ENCODE data around the gene QRFP. TPM values are rescaled to one million over a fixed set of nuclear protein-coding genes. Genes with fewer than 3 reads are reported as not detected.

The QRFP gene
- polyA plus RNA-seq, 1 donor, result 0.36 TPM

GRCh38 chr9:130939405-130940026 is 42.9 kb upstream of the QRFP start:
- no peak for DNase-seq
- Histone ChIP-seq H3K4me1 (ENCODE audit: control insufficient read depth, insufficient read depth, low read length) (peaks cover 7% of the 10 kb centered on the region), H3K27ac (ENCODE audit: low read length) (no peak overlapping the region), H3K9me3 (ENCODE audit: control insufficient read depth, low read depth, low read length) (peaks cover 3% of the 10 kb centered on the region), H3K4me3 (ENCODE audit: low read length) (no peak overlapping the region), H3K36me3 (ENCODE audit: control insufficient read depth, insufficient read depth, low read length) (no peaks in the 10 kb centered on the region), H3K27me3 (ENCODE audit: control insufficient read depth, insufficient read depth, low read length) (peaks cover 80% of the 10 kb centered on the region)
- WGBS (ENCODE audit: insufficient coverage, low lambda C conversion rate), result no CpG with 5 or more reads among the region's 75 CpGs

GRCh38 chr9:130938652-130939404 is 42.2 kb upstream of the QRFP start, which contains the start of gene FIBCD1:
FIBCD1 (minus strand) TSS chr9:130939247; CDS start chr9:130938607, 640 bp downstream.
- WGBS (ENCODE audit: insufficient coverage, low lambda C conversion rate), result no CpG with 5 or more reads among the region's 98 CpGs
- Histone ChIP-seq H3K27me3 (ENCODE audit: control insufficient read depth, insufficient read depth, low read length) (peaks cover 84% of the 10 kb centered on the region), H3K4me3 (ENCODE audit: low read length) (peak within 1 kb of the TSS; percentile 33)

DNA sequence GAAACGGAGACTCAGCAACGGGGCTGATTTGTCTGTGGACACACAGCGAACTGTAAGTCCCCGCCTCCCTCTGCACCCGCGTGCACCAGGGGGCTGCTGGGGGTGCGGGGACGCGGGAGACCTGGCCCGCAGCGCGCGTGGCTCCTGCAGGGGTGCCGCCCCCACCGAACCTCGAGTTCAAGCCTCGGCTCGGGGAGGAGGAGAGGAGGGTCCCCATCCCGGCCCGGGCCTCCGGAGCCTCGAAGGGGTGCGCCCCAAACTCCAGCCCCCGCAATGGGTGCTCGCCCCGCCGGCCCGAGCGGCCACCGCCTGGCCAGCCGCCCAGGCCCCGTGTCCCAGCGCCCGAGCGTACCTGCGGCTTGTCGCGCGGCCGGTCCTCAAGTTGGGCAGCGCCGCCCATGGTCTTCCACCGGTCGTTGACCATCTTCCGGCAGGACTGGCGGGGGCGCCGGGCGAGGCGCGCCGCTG is 41.6 kb upstream of the QRFP start:
- DNase-seq, result no peak
- no peak overlapping the region for H3K4me3 ChIP-seq (ENCODE audit: low read length)
- H3K9me3 ChIP-seq (ENCODE audit: control insufficient read depth, low read depth, low read length), result peaks cover 3% of the 10 kb centered on the region
- H3K36me3 ChIP-seq (ENCODE audit: control insufficient read depth, insufficient read depth, low read length), result no peaks in the 10 kb centered on the region
- WGBS (ENCODE audit: insufficient coverage, low lambda C conversion rate), result no CpG with 5 or more reads among the region's 52 CpGs
- H3K27me3 ChIP-seq (ENCODE audit: control insufficient read depth, insufficient read depth, low read length), result peaks cover 85% of the 10 kb centered on the region
- no peak overlapping the region for H3K27ac ChIP-seq (ENCODE audit: low read length)
- peaks cover 9% of the 10 kb centered on the region for H3K4me1 ChIP-seq (ENCODE audit: control insufficient read depth, insufficient read depth, low read length)

More at GRCh38 chr9:130938652-130939404, 42.2 kb upstream of the QRFP start, which contains the start of gene FIBCD1:
- Histone ChIP-seq H3K4me1 (ENCODE audit: control insufficient read depth, insufficient read depth, low read length) (peaks cover 7% of the 10 kb centered on the region), H3K9me3 (ENCODE audit: control insufficient read depth, low read depth, low read length) (peaks cover 3% of the 10 kb centered on the region), H3K27ac (ENCODE audit: low read length) (no peak within 1 kb of the TSS), H3K36me3 (ENCODE audit: control insufficient read depth, insufficient read depth, low read length) (no peaks in the 10 kb centered on the region)
- DNase-seq, result peak in 1 of 2 donors; percentile 53

- H3K4me3 ChIP-seq (ENCODE audit: low read length), result no peak overlapping the region
Observed at GRCh38 chr9:130937146-130938076, 40.8 kb upstream of the QRFP start.

GRCh38 chr9:130936285-130937117 is 39.9 kb upstream of the QRFP start:
- H3K36me3 ChIP-seq (ENCODE audit: control insufficient read depth, insufficient read depth, low read length), result no peaks in the 10 kb centered on the region
- no peak overlapping the region for H3K4me3 ChIP-seq (ENCODE audit: low read length)
- H3K27ac ChIP-seq (ENCODE audit: low read length), result no peak overlapping the region
- peaks cover 11% of the 10 kb centered on the region for H3K4me1 ChIP-seq (ENCODE audit: control insufficient read depth, insufficient read depth, low read length)
- WGBS (ENCODE audit: insufficient coverage, low lambda C conversion rate), result 40% methylated on average over 2 of the region's 12 CpGs
- H3K9me3 ChIP-seq (ENCODE audit: control insufficient read depth, low read depth, low read length), result peaks cover 3% of the 10 kb centered on the region
- peaks cover 85% of the 10 kb centered on the region for H3K27me3 ChIP-seq (ENCODE audit: control insufficient read depth, insufficient read depth, low read length)
- DNase-seq, result no peak

More at GRCh38 chr9:130937146-130938076, 40.8 kb upstream of the QRFP start:
- H3K9me3 ChIP-seq (ENCODE audit: control insufficient read depth, low read depth, low read length), result peaks cover 3% of the 10 kb centered on the region
- peaks cover 87% of the 10 kb centered on the region for H3K27me3 ChIP-seq (ENCODE audit: control insufficient read depth, insufficient read depth, low read length)
- WGBS (ENCODE audit: insufficient coverage, low lambda C conversion rate), result no CpG with 5 or more reads among the region's 23 CpGs
- DNase-seq, result no peak
- H3K4me1 ChIP-seq (ENCODE audit: control insufficient read depth, insufficient read depth, low read length), result peaks cover 11% of the 10 kb centered on the region
- H3K36me3 ChIP-seq (ENCODE audit: control insufficient read depth, insufficient read depth, low read length), result no peaks in the 10 kb centered on the region
- no peak overlapping the region for H3K27ac ChIP-seq (ENCODE audit: low read length)

- Histone ChIP-seq H3K27me3 (ENCODE audit: control insufficient read depth, insufficient read depth, low read length) (peaks cover 78% of the 10 kb centered on the region), H3K27ac (ENCODE audit: low read length) (no peak overlapping the region), H3K4me3 (ENCODE audit: low read length) (no peak overlapping the region), H3K36me3 (ENCODE audit: control insufficient read depth, insufficient read depth, low read length) (no peaks in the 10 kb centered on the region), H3K4me1 (ENCODE audit: control insufficient read depth, insufficient read depth, low read length) (peaks cover 9% of the 10 kb centered on the region), H3K9me3 (ENCODE audit: control insufficient read depth, low read depth, low read length) (peaks cover 3% of the 10 kb centered on the region)
- DNase-seq, result no peak
- WGBS (ENCODE audit: insufficient coverage, low lambda C conversion rate), result no CpG with 5 or more reads among the region's 13 CpGs
Observed at GRCh38 chr9:130935648-130936271, 39.1 kb upstream of the QRFP start.

DNA sequence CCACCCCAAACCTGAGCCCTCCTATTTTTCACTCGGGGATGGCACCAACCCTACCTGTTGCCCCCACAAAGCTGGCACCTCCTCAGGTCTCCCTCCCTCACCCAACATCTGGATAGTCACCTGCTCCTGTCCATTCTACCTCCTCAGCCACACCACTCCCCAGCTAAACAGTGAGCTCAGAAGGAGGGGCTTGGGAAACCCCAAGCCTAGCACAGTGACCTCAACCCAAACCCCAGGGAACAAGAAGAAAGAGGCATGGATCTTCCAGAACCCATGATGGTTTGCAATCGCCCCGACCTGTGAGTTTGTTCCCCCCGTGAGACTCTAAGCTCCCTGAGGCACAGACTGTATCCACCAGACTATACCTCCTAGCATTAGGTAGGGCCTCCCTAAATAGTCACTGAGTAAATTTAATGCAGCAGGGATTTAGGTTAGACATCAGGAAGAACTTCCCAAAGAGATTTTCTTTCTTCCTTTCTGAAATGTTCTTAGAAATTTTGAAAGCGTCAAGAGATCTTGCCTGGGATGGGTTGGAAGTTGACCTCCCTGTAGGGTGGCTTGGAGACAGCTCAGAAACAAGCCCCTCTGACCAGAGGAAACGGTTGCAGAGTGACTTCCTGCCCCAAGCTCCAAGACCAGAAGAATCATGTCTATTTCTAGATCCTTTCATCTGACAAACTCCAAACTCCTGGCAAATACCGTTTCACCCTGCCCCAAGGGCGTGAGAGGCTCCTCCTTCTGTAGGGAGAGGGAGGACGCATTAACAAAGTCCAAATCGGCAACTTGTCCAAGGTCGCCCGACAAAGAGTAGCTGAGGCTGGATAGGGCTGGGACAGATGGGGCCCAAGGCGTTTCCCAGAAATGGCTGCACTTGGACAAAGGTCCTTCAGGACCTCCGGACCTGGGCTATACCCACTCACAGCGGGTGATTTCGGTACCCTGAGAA is 38.4 kb upstream of the QRFP start:
- no CpG with 5 or more reads among the region's 16 CpGs for WGBS (ENCODE audit: insufficient coverage, low lambda C conversion rate)
- H3K4me3 ChIP-seq (ENCODE audit: low read length), result no peak overlapping the region
- no peaks in the 10 kb centered on the region for H3K36me3 ChIP-seq (ENCODE audit: control insufficient read depth, insufficient read depth, low read length)
- no peak overlapping the region for H3K27ac ChIP-seq (ENCODE audit: low read length)
- peak in 1 of 2 donors; percentile 53 for DNase-seq
- H3K9me3 ChIP-seq (ENCODE audit: control insufficient read depth, low read depth, low read length), result peaks cover under 1% of the 10 kb centered on the region
- peaks cover 8% of the 10 kb centered on the region for H3K4me1 ChIP-seq (ENCODE audit: control insufficient read depth, insufficient read depth, low read length)
- H3K27me3 ChIP-seq (ENCODE audit: control insufficient read depth, insufficient read depth, low read length), result peaks cover 70% of the 10 kb centered on the region

GRCh38 chr9:130934246-130934645 is 37.6 kb upstream of the QRFP start:
- H3K27ac ChIP-seq (ENCODE audit: low read length), result no peak overlapping the region
- peaks cover 65% of the 10 kb centered on the region for H3K27me3 ChIP-seq (ENCODE audit: control insufficient read depth, insufficient read depth, low read length)
- no peaks in the 10 kb centered on the region for H3K9me3 ChIP-seq (ENCODE audit: control insufficient read depth, low read depth, low read length)
- no peaks in the 10 kb centered on the region for H3K36me3 ChIP-seq (ENCODE audit: control insufficient read depth, insufficient read depth, low read length)
- H3K4me1 ChIP-seq (ENCODE audit: control insufficient read depth, insufficient read depth, low read length), result peaks cover 8% of the 10 kb centered on the region
- no peak for DNase-seq
- H3K4me3 ChIP-seq (ENCODE audit: low read length), result no peak overlapping the region
- no CpG with 5 or more reads among the region's 11 CpGs for WGBS (ENCODE audit: insufficient coverage, low lambda C conversion rate)
